Mononuclear cell (primary cell): ENCODE measurements around the gene SAP25. TPM values are rescaled to one million over a fixed set of nuclear protein-coding genes. Genes with fewer than 3 reads are reported as not detected.
"Not testable (repeated sequence)": the region's sequence is repeated elsewhere in the genome, so short reads cannot be mapped to it uniquely, and the experiment has no call there.

Source experiments
- H3K27me3 ChIP-seq: 2 replicates; pipeline ENCODE4 v1.6.0; 2011; ENCODE audit warnings: low read length, control low read depth; ENCODE audit not compliant: insufficient read depth
- H3K4me1 ChIP-seq: 2 replicates; pipeline ENCODE4 v1.5.1; 2011; ENCODE audit warnings: mild to moderate bottlenecking, low read length, control low read depth; ENCODE audit not compliant: insufficient read depth
- H3K4me3 ChIP-seq: 2 replicates; pipeline ENCODE4 v1.5.1; 2011; ENCODE audit warnings: mild to moderate bottlenecking, low read length, moderate library complexity
- H3K9me3 ChIP-seq: 2 replicates; pipeline ENCODE4 v1.5.1; 2011; ENCODE audit warnings: low read depth, mild to moderate bottlenecking, control low read depth, low read length
- total RNA-seq: library from RNA; depleted of rRNA; stranded (reverse); fragments of >200 nt; gene quantifications from one replicate; pipeline ENCODE4 v1.2.3, GENCODE V29; 2012

Gene SAP25
- total RNA-seq, 1 donor = 1.8 TPM

DNA sequence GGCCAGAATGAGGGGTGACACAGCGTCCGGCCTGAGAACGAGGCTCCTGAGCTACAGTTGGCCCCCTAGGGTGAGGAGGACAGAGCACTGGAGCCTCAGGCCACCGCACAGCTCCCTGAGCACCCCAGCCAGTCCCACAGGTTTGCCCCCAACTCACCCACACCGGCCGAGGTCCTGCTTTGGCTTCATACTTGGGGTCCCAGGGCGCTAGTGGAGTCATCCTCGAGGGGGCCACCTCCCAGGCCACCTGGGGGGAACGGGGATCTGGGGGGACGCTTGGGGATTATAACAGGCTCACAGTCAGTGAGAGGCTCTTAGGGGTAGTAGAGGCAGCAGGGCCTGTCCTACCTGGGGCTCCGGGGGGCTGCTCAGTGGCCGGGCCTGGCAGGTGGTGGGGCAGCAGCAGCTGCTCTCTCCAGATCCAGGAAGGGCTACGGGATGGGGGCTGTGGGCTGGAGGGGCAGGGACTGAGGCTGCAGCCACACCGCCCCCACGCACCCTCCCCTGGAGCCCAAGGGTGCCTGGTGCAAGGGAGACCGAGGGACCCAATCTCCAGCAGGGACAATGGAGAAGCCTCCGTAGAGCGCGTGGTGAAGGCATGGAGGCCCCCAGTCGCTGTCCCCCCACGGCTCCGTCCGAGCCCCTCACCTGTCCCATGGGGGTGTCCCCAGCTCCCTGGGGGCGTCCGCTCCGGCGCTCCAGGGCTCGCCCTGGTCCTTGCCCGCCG is 588 bp downstream of the SAP25 start:
- Histone ChIP-seq H3K4me1 (peaks cover 36% of the 10 kb centered on the region), H3K4me3 (no peak overlapping the region), H3K27me3 (no peaks in the 10 kb centered on the region), H3K9me3 (no peaks in the 10 kb centered on the region)

DNA sequence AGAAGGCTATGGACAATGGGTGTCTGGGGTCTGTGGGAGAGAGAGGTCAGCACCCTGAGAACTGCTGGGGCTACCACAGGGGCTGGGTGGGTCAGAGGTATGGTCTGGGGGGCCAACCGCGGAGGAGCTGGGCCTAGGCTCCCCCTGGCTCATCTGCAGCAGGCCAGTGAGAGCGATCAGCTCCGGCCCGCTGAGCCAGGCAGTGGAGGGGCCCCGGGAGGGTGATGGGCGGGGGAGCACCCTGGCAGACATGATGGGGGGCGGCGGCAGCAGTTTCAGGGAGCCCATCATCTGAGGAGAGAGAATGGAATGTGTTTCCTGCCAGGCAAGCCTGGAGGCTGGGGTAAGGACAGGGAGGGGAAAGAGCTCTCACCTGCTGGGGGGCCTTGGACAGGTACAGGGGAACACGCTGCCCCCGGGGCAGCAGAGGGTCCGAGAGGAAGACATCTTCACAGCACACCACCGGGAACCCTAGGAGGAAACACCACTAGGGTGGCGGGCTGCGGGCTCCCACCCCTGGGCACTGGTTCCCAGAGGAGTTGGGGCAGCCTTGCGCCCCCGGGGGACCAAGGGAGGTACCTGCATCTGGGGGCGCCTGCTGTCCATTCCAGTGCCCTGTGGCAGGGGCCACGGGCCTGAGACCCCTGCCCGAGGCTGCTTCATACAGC is 1.3 kb downstream of the SAP25 start:
- Histone ChIP-seq H3K4me3 (no peak overlapping the region), H3K9me3 (no peaks in the 10 kb centered on the region), H3K4me1 (peaks cover 43% of the 10 kb centered on the region), H3K27me3 (no peaks in the 10 kb centered on the region)

DNA sequence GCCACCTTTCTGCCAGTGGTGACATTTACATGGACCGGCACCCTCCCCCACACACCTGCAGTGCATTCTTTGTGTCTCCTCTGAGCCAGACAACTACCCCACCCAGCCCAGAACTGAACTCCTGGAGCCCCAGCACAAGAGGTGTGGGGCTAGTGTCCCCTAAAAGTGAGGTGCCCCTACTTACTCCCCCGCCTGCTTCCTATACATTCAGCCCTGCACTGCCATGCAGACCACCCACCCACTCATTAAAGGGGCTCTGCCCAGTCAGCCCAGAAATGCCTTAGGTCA is 1.9 kb downstream of the SAP25 start:
- Histone ChIP-seq H3K4me1 (peaks cover 43% of the 10 kb centered on the region), H3K4me3 (no peak overlapping the region), H3K27me3 (no peaks in the 10 kb centered on the region), H3K9me3 (no peaks in the 10 kb centered on the region)

DNA sequence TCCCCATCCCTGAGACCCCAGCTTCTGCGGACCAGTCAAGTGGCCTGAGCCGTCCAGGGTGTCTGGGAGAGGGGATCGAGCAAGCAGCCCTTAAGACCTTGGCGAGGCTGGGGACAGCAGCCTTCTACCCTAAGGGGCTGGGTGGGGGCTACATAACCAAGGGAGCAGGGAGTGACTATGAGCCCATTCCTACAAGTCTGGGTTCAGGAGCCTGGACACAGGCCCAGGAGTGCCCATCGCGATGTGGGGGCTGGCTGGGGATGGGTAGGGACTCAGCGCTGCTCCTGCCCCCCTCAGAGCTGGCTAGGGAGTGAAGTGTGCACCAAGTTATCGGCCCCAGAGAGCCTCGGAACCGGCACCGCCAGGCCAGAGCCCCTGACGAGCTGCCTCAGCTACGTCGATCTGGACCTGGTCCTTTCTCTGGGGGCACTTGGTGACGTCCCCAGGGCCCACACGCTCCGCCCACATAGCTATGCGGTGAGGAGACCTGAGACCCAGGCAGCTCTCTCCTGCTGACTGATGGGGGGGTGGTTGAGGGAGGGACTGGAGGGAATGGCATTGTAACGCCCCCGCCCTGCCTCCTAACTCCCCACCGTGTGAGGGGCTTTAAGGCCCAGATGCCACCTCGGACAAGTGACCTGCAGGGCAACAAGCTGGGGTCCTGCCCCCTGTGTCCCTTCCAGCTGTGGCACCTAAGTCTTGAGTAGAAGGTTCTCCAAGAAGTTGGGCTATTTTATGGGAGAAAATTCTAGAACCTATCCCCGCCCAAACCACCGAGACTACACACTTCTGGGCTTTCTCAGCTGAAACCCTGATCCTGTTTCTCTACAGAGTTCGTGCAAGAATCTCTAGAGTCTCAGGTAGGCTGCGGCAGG is 2.5 kb downstream of the SAP25 start:
- Histone ChIP-seq H3K4me3 (no peak overlapping the region), H3K27me3 (no peaks in the 10 kb centered on the region), H3K4me1 (peaks cover 43% of the 10 kb centered on the region), H3K9me3 (no peaks in the 10 kb centered on the region)

DNA sequence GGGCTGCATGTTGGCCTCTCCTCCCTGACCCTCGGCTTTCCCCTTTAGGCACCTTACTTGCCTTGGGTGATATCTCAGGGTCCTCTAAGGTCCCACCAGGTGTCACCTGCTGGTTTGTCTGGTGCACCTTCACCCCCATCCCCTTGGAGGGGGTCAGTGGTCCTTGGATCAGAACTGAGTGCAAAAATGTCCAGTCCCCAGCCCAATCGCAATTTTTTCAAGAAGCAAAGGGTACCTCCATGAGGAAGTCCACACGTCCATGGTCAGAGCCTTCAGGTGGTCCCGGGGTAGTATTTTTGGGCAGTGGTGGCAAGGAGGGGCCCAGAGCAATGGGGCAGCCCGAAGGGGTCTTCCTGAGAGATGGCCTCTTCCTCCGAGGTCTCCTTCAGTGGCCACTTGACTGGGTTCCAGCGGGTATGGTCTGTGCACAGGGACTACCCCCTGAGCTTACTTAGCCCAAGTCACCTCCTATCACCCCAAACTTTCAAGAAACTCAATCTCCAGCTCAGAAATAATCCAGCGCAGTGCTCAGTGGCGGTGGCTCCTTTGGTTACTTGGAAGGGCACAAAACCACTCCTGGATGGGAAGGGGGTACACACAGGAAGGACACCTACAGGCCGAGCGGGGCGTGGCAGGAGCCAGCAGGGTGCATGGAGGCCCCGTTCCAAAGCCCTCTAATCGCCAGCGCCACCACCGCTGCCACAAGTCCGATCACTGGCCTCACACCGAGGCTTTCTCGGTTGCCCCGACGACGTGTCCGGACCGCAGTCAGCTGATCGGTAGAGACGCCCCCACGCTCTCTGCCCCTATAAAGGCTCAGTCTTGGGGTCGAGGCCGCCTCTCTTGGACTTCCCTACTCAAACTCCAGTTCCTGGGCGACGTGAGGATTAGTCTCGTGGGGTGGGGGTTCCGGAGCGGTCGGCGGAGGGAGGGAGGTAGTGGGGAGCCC is 4.5 kb downstream of the SAP25 start:
- Histone ChIP-seq H3K27me3 (no peaks in the 10 kb centered on the region), H3K4me1 (peaks cover 43% of the 10 kb centered on the region), H3K9me3 (no peaks in the 10 kb centered on the region), H3K4me3 (no peak overlapping the region)

DNA sequence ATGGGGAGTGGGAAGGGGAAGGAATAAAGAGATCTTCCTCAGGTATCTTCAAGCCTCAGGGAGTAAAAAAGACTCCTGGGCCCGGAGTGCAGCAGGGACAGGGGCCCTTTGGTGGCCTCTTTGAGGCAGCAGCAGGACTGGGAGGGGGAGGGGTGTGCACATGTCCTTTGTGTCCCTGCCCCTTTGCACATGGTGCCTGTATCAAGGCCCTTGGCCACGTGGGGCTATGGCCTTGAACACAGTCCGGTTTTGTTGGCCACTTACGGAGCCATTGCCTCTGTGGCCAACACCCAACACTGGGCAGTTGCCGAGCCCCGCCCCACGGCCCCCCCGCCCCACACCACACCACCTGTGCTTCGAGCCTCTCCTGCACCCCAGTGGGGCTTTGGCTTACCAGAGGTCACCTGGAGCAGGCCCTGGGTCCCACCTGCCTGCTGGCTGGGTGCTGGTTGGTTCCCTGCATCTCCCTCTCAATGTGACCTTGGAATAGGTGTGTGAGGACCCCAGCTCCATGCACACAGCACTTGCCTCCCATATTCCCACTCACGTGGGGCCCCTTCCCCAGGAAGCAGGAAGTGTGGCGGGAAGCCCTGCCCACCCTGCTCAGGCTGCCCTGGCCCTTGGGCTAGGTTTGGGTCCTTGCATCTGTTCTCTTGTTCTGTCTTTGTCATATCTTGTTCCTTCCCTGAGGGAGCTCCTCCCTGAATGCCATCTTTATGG is 5.4 kb downstream of the SAP25 start:
- Histone ChIP-seq H3K4me1 (peaks cover 47% of the 10 kb centered on the region), H3K27me3 (no peaks in the 10 kb centered on the region), H3K9me3 (no peaks in the 10 kb centered on the region), H3K4me3 (no peak overlapping the region)

DNA sequence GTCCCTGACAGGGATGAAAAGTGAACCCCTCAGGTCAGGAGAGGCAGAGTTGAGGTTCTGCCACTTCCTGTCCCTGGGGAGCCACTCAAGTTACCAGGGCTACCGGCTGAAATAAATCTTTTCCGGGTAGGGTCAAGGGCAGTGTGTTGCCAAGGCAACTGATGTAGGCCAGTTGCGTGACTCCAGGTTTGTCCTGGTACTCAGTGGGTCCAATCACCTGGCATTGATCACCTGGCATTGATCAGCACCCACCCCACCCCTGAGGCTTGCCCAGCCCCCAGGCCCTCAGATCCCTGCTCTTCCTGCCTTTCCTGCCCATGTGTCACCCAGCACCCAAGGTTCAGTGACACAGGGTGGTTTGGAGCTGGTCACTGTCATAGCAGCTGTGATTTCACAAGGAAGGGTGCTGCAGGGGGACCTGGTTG is 5.9 kb downstream of the SAP25 start:
- no peaks in the 10 kb centered on the region for H3K9me3 ChIP-seq
- H3K4me3 ChIP-seq = no peak overlapping the region
- peaks cover 47% of the 10 kb centered on the region for H3K4me1 ChIP-seq
- no peaks in the 10 kb centered on the region for H3K27me3 ChIP-seq

DNA sequence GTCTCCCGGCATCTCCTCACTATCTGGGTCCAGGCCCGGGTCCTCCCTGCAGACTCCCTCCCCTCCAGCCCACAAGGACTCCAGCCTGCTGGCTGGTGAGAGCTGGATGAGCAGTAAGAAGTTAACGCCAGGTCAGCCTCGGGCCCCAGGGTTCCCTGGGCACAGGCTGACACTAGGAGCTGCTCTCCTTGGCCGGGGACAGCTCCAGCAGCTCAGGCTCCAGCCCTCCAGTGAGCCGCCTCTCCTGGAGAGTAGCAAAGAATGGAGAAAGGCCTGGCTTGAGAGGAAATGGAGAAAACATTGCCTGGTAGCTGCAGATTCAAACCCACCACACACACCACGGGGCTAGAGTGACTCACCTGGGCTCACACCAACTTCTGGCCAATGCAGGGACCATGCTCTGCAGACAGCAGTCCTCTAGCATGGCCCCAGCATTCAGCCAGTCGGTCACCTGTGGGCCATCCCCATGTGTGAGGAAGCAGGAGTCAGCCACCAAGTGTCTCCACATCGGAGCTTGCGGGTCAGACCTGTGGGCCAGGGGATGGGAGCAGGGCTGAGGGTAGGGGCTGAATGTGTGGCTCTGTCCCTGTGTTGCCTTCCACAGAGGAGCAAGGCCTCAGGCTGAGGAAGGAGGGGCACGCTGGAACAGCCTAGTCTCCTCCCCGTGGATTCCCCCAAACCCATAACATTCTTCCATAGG is 6.5 kb downstream of the SAP25 start:
- no peaks in the 10 kb centered on the region for H3K9me3 ChIP-seq
- H3K27me3 ChIP-seq = no peaks in the 10 kb centered on the region
- no peak overlapping the region for H3K4me3 ChIP-seq
- peaks cover 47% of the 10 kb centered on the region for H3K4me1 ChIP-seq

DNA sequence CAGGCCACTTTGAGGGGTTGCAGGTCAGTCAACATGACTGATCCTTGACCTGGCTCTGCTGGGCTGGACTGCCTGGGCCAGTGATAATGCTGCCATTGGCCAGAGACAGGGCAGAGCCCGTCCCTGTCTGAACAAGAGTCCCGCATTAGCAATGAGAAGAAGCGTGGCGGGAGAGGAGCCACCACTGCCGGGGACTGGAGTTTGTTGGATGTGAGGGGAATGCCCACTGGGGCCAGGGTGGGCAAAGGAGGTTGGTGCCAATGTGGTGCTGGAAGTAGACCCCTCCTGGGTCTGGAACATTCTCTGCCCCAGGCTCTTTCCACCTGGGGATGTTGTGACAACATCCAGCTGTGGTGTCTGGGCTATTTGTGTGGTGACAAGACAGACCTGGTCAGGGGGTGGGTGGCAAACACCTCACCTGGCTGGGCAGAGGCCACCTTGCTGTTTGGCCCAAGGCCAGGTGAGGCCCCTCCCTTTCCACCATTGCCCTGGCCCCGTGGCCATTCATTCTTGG is 7.6 kb downstream of the SAP25 start:
- no peaks in the 10 kb centered on the region for H3K9me3 ChIP-seq
- H3K4me3 ChIP-seq = no peak overlapping the region
- no peaks in the 10 kb centered on the region for H3K27me3 ChIP-seq
- peaks cover 38% of the 10 kb centered on the region for H3K4me1 ChIP-seq

DNA sequence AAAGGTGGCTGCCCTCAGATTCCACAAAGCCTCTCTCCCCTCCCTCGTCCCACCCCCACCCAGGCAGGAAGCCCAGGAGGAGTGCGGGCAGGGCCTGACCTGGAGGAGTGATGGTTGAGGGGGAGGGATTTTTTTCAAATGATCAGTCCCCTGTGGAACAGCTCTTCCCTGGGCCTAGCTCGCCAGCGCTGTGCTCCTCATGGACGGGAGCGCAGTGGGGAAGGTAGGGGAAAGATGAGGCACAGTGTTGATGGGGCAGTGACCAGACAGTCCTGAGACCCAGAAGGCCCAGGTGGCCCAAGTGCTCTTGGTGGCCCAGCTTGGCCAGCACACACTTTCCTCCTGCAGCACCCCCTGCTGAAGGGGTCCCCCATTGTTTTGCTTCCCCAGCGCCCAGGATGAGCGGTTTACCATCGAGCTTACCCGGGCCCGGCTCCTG is 8.5 kb downstream of the SAP25 start:
- no peaks in the 10 kb centered on the region for H3K9me3 ChIP-seq
- H3K4me3 ChIP-seq = no peak overlapping the region
- peaks cover 29% of the 10 kb centered on the region for H3K4me1 ChIP-seq
- no peaks in the 10 kb centered on the region for H3K27me3 ChIP-seq

DNA sequence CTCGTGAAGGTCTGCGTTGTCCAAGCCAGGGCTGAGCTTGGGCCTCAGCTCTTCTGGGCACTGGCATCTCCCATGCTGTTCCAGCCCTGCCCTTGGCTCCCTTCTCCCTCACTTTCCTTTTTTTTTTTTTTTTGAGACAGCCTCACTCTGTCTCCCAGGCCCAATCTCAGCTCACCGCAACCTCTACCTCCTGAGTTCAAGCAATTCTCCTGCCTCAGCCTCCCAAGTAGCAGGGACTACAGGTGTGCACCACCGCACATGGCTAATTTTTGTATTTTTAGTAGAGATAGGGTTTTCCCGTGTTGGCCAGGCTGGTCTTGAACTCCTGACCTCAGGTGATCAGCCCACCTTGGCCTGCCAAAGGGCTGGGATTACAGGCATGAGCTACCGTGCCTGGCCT is 9.3 kb downstream of the SAP25 start:
- H3K4me3 ChIP-seq, H3K27me3 ChIP-seq, H3K9me3 ChIP-seq: not testable (repeated sequence)
- peaks cover 22% of the 10 kb centered on the region for H3K4me1 ChIP-seq

DNA sequence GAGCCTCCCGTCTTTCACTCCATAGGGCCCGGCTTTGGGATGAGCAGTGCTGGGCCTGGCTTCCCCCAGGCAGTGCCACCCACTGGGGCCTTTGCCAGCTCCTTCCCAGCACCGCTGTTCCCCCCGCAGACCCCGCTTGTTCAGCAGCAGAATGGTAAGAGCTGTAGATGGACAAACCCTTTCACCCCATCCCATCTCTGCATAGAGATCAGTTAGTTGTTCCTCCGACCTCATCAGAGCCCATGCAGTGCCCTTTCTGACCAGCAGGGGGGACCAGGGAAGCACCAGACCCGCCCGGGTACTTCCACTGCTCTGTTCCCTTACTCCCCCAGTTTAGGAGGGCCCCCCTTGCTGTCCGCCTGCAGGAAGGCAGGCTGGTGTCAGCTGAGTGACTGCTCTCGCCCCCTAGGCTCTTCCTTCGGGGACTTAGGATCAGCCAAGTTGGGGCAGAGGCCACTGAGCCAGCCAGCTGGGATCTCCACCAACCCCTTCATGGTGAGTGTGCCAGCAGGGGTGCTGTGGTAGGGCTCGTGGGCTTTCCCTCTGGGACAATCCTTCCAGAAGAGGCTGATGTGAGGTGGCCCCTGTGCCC is 9.8 kb downstream of the SAP25 start:
- Histone ChIP-seq H3K9me3 (no peaks in the 10 kb centered on the region), H3K27me3 (no peaks in the 10 kb centered on the region), H3K4me3 (no peak overlapping the region), H3K4me1 (peaks cover 17% of the 10 kb centered on the region)

DNA sequence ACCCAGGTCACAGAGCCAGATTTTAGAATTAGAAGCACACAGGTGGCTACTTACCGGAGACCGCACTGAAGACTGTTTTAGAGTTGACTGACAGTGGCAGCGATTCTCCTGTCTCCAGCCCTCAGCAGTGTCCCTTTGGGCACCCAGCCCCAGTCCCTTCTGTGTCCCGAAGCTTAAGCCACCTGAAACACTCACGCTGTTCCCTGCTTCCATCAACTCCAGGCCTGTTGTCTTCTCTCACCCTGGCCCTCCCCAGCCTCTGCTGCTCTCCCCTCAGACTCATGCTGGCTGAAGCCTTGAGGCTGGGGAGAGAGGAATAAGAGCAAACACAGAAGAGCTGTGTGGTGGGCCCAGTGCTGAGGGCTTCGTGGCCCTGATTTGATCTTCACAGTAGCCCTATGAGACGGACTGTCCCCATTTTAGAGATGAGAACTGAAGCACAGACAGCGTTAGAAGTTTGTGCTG is 10.6 kb downstream of the SAP25 start:
- no peak overlapping the region for H3K4me3 ChIP-seq
- no peaks in the 10 kb centered on the region for H3K27me3 ChIP-seq
- H3K9me3 ChIP-seq = no peaks in the 10 kb centered on the region
- peaks cover 11% of the 10 kb centered on the region for H3K4me1 ChIP-seq
